HG03175 (cell line): ENCODE measurements around the gene RPL3.

Experiments
- ATAC-seq: cut with Tn5 transposase; IDR thresholded peaks from one replicate; pipeline ENCODE4 v1.9.1; 2021; ENCODE audit warnings: mild to moderate bottlenecking, moderate library complexity; ENCODE audit not compliant: unreplicated experiment

The RPL3 gene

GRCh38 chr22:39284142-39284980, 35.1 kb downstream of the RPL3 start:
- ATAC-seq: no peak

GRCh38 chr22:39283322-39284141, 35.9 kb downstream of the RPL3 start:
- ATAC-seq: no peak

- ATAC-seq: no peak
Measured at GRCh38 chr22:39282645-39283321, 36.6 kb downstream of the RPL3 start.

GRCh38 chr22:39281126-39281525, 38.3 kb downstream of the RPL3 start:
- no peak for ATAC-seq

- no peak for ATAC-seq
Measured at GRCh38 chr22:39280250-39280649, 39.2 kb downstream of the RPL3 start.

GRCh38 chr22:39279170-39279850, 40.1 kb downstream of the RPL3 start:
- ATAC-seq: no peak

GRCh38 chr22:39278040-39278439, 41.4 kb downstream of the RPL3 start:
- ATAC-seq: no peak

- no peak for ATAC-seq
Measured at GRCh38 chr22:39277142-39277607, 42.2 kb downstream of the RPL3 start.

GRCh38 chr22:39276440-39277141, 42.8 kb downstream of the RPL3 start:
- no peak for ATAC-seq

GRCh38 chr22:39275814-39276439, 43.5 kb downstream of the RPL3 start:
- ATAC-seq: no peak

GRCh38 chr22:39273950-39274887, 45.2 kb downstream of the RPL3 start:
- ATAC-seq: no peak

GRCh38 chr22:39270792-39271191, 48.6 kb downstream of the RPL3 start:
- no peak for ATAC-seq

GRCh38 chr22:39270280-39270679, 49.1 kb downstream of the RPL3 start:
- no peak for ATAC-seq

GRCh38 chr22:39269095-39269790, 50.2 kb downstream of the RPL3 start:
- no peak for ATAC-seq

GRCh38 chr22:39268645-39269044, 50.8 kb downstream of the RPL3 start:
- ATAC-seq: no peak

GRCh38 chr22:39267974-39268373, 51.4 kb downstream of the RPL3 start:
- ATAC-seq: no peak

GRCh38 chr22:39266398-39267030, 52.9 kb downstream of the RPL3 start:
- ATAC-seq: peak; percentile 79
